Ishikawa (cell line): ENCODE measurements around the gene KDM5B.

Experiments used
- CEBPB ChIP-seq: IDR thresholded peaks from 2 replicates; pipeline ENCODE4 v1.6.1; 2012
- CREB1 ChIP-seq: IDR thresholded peaks from 2 replicates; pipeline ENCODE4 v1.6.1; 2012; ENCODE audit warnings: low read depth
- EGR1 ChIP-seq: IDR thresholded peaks from 2 replicates; pipeline ENCODE4 v1.6.1; 2012
- EP300 ChIP-seq: IDR thresholded peaks from 2 replicates; pipeline ENCODE4 v1.6.1; 2012; ENCODE audit warnings: borderline replicate concordance
- FOXM1 ChIP-seq: IDR thresholded peaks from 2 replicates; pipeline ENCODE4 v1.6.1; 2012; ENCODE audit warnings: low read depth, borderline replicate concordance
- NFIC ChIP-seq: IDR thresholded peaks from 2 replicates; pipeline ENCODE4 v1.6.1; 2012
- RAD21 ChIP-seq: IDR thresholded peaks from 2 replicates; pipeline ENCODE4 v1.6.1; 2012; ENCODE audit warnings: low read depth
- TAF1 ChIP-seq: IDR thresholded peaks from 2 replicates; pipeline ENCODE4 v1.6.1; 2012; ENCODE audit warnings: low read depth, mild to moderate bottlenecking
- TCF12 ChIP-seq: IDR thresholded peaks from 2 replicates; pipeline ENCODE4 v1.6.1; 2012; ENCODE audit warnings: low read depth
- TEAD4 ChIP-seq: IDR thresholded peaks from 2 replicates; pipeline ENCODE4 v1.6.1; 2012
- YY1 ChIP-seq: IDR thresholded peaks from 2 replicates; pipeline ENCODE4 v1.6.1; 2012; ENCODE audit warnings: low read depth
- ZBTB7A ChIP-seq: IDR thresholded peaks from 2 replicates; pipeline ENCODE4 v1.6.1; 2012; ENCODE audit warnings: low read depth
- TF ChIP-seq, protein P1 (sequence below): IDR thresholded peaks from 2 replicates; pipeline ENCODE4 v1.6.1; 2012
- TF ChIP-seq, protein P2 (sequence below): IDR thresholded peaks from 2 replicates; pipeline ENCODE4 v1.6.1; 2012
- TF ChIP-seq, protein P3 (sequence below): IDR thresholded peaks from 2 replicates; pipeline ENCODE4 v1.6.1; 2012; ENCODE audit warnings: low read depth, mild to moderate bottlenecking

Gene KDM5B

DNA sequence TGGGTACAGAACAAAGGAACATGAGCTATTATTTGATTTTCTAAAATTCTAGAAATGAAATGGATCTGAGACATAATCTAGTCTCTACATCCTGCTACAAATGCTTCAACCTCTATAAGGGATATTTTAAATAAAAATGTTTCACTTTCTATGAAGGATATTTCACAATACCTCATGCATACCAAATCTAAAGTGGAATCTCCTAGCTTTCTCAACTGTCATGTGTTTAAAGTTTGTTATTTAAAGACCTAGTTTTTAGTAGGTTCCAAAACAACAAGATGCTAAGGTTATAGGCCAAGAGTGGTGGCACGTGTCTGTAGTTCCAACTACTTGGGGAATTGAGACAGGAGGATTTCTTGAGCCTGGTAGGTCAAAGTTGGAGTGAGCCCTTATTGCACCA lies 47.6 kb downstream of the KDM5B start:
- TF ChIP-seq CEBPB (no peak), ZBTB7A (no peak), TAF1 (no peak), FOXM1 (no peak), TCF12 (no peak), EP300 (no peak), YY1 (no peak), EGR1 (no peak), NFIC (no peak), RAD21 (no peak), CREB1 (no peak), TEAD4 (no peak)
- TF ChIP-seq, protein P1, sequence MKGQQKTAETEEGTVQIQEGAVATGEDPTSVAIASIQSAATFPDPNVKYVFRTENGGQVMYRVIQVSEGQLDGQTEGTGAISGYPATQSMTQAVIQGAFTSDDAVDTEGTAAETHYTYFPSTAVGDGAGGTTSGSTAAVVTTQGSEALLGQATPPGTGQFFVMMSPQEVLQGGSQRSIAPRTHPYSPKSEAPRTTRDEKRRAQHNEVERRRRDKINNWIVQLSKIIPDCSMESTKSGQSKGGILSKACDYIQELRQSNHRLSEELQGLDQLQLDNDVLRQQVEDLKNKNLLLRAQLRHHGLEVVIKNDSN: no peak
- TF ChIP-seq, protein P2, sequence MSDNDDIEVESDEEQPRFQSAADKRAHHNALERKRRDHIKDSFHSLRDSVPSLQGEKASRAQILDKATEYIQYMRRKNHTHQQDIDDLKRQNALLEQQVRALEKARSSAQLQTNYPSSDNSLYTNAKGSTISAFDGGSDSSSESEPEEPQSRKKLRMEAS: no peak
- TF ChIP-seq, protein P3, sequence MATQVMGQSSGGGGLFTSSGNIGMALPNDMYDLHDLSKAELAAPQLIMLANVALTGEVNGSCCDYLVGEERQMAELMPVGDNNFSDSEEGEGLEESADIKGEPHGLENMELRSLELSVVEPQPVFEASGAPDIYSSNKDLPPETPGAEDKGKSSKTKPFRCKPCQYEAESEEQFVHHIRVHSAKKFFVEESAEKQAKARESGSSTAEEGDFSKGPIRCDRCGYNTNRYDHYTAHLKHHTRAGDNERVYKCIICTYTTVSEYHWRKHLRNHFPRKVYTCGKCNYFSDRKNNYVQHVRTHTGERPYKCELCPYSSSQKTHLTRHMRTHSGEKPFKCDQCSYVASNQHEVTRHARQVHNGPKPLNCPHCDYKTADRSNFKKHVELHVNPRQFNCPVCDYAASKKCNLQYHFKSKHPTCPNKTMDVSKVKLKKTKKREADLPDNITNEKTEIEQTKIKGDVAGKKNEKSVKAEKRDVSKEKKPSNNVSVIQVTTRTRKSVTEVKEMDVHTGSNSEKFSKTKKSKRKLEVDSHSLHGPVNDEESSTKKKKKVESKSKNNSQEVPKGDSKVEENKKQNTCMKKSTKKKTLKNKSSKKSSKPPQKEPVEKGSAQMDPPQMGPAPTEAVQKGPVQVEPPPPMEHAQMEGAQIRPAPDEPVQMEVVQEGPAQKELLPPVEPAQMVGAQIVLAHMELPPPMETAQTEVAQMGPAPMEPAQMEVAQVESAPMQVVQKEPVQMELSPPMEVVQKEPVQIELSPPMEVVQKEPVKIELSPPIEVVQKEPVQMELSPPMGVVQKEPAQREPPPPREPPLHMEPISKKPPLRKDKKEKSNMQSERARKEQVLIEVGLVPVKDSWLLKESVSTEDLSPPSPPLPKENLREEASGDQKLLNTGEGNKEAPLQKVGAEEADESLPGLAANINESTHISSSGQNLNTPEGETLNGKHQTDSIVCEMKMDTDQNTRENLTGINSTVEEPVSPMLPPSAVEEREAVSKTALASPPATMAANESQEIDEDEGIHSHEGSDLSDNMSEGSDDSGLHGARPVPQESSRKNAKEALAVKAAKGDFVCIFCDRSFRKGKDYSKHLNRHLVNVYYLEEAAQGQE: no peak

DNA sequence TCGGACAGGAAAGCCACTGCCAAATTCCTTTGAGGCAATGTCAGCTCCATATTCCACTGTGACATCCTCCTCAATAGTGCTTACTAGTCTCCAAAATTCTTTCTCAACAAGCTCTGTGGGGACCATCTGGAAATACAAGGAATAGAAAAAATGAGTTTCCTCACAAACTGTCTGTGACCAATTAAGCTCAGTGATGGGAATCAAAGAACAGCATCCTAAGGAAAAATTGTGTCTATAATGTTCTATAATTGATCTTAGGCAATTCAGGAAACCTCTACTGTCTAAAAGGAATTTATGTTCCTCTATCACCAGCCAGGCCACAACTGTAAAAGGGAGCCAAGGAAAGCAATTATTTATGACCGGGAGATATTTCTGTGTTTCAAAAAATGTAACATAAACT lies 51.8 kb downstream of the KDM5B start:
- no peak for TF ChIP-seq TEAD4
- TF ChIP-seq, protein P2: no peak
- TF ChIP-seq, protein P1: no peak
- no peak for TF ChIP-seq EGR1

DNA sequence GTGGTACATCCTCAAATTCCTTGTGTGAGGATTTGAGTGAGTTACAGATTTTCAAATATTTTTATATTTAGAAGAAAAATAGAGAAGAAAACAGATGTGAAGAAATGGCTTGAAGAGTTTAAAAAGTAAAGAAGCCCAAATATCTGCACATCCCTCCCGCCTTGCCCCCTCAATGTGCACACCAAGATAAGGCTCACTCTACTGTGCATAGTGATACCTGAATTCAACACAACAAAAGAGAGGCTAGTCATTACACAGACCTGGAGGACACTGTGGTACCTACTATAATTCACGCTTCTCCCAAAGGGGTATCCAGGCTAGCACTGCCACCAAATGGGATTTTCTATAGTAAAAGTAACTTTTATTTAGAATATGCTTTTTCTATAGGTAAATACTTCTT lies 53.9 kb downstream of the KDM5B start:
- TF ChIP-seq NFIC (no peak), CEBPB (no peak), RAD21 (no peak), EGR1 (no peak), ZBTB7A (no peak), YY1 (no peak), CREB1 (no peak), TAF1 (no peak), EP300 (no peak), TCF12 (no peak), TEAD4 (no peak), FOXM1 (no peak)
- TF ChIP-seq, protein P1: no peak
- TF ChIP-seq, protein P3: no peak
- TF ChIP-seq, protein P2: no peak

DNA sequence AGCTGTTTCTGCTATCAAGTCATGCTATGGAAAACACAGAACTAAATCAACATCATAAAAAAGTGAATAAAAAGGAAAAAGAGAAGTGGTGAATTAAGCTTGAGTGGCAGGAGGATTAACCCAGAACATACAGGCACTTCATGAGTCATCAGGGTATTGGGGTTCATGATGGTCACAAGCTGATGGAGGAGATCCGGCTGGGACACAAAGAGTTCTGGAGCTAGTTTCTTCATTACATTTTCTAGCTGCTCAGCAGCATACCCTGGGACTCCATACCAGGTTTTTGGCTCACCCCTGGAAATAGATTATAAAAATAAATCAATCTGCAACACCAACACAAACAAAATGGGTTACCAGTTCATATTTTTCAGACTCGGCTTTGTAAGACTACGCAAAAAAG lies 55.4 kb downstream of the KDM5B start:
- TF ChIP-seq TCF12 (no peak), EGR1 (no peak), CREB1 (no peak), EP300 (no peak), CEBPB (no peak), TEAD4 (no peak), YY1 (no peak), FOXM1 (no peak), RAD21 (no peak)
- TF ChIP-seq, protein P2: no peak

DNA sequence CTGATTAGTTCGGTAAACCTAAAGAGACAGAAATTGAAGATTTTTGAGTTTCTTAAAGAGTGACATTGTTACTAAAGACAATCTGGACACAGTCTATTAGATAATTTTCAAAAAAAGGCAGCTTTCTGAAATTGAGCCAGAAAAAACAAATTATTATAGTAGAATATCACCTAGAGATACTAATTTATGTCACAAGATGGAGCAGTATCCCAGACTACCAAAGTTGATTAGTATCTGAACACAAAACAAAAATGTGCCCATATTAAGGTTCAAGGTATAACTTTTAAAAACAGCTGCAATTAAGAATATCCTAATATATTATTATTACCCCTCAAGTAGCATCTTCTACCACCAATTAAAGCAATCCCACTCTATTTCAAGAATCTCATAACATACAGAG lies 57.5 kb downstream of the KDM5B start:
- no peak for TF ChIP-seq TCF12
- no peak for TF ChIP-seq TAF1
- peak; percentile 23; the same call in 1 of the 2 replicates for TF ChIP-seq RAD21

DNA sequence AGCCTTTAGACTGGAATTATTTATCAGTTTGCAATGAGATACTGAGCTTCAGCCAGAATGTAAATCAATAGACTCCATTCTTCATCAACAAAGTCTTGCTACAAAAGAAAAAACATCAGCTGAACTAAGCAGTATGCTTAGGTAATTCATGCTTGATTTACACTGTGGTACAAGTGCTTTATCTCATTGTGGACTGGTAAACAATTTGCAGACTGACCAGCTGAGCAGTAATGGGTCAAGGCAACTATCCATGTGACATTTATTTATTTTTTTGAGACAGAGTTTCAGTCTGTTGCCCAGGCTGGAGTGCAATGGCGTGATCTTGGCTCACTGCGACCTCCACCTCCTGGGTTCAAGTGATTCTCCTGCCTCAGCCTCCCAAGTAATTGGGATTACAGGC lies 58.2 kb downstream of the KDM5B start:
- TF ChIP-seq TAF1: no peak
- TF ChIP-seq CEBPB: no peak
- TF ChIP-seq ZBTB7A: no peak
- TF ChIP-seq RAD21: no peak
- TF ChIP-seq YY1: no peak
- no peak for TF ChIP-seq TEAD4
- TF ChIP-seq, protein P3: no peak
- no peak for TF ChIP-seq EGR1
- no peak for TF ChIP-seq NFIC
- TF ChIP-seq, protein P1: no peak
- no peak for TF ChIP-seq FOXM1
- no peak for TF ChIP-seq EP300
- no peak for TF ChIP-seq CREB1
- TF ChIP-seq TCF12: no peak
- TF ChIP-seq, protein P2: no peak
